ENCODE results near the gene PRDM11. TPM values are rescaled to one million over a fixed set of nuclear protein-coding genes. Genes with fewer than 3 reads are reported as not detected.
A peak's percentile ranks its signal among the peaks of the same experiment; 100 is the strongest.
"Not testable (repeated sequence)": the region's sequence is repeated elsewhere in the genome, so short reads cannot be mapped to it uniquely, and the experiment has no call there.

The PRDM11 gene
- total RNA-seq, 2 donors from 2014 or later, result 1.2 to 2.0 TPM

DNA sequence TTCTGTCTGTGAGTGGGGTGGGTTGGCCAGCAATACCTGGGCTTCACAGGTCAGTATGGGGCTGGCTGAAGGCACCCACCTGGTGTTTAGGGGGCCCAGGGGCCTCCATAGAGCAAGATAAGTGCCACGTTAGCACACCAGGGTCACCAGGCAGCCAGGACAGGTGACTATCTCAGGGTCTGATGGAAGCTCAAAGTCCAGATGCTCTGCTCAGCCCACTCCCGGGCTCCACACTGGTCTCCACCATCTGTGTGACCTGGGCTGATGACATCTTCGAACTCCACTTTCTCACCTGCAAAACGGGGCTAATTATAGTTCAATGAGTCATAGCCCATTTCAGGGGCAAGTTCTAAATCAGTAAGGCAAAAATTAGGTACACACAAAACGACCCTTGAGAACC is 39.4 kb upstream of the PRDM11 start:
- H3K27me3 Mint-ChIP-seq (ENCODE audit: low read depth), result peaks cover 17% of the 10 kb centered on the region
- no peak overlapping the region for H3K27ac Mint-ChIP-seq
- no peak for DNase-seq
- no peak overlapping the region for H3K4me3 Mint-ChIP-seq
- H3K4me1 Mint-ChIP-seq (ENCODE audit: low read depth), result peaks cover 14% of the 10 kb centered on the region
- ATAC-seq (replicated peaks in 1 of 2), result no peak
- no peaks in the 10 kb centered on the region for H3K9me3 Mint-ChIP-seq
- H3K36me3 Mint-ChIP-seq (ENCODE audit: insufficient read depth in 2 of 2), result no peaks in the 10 kb centered on the region

DNA sequence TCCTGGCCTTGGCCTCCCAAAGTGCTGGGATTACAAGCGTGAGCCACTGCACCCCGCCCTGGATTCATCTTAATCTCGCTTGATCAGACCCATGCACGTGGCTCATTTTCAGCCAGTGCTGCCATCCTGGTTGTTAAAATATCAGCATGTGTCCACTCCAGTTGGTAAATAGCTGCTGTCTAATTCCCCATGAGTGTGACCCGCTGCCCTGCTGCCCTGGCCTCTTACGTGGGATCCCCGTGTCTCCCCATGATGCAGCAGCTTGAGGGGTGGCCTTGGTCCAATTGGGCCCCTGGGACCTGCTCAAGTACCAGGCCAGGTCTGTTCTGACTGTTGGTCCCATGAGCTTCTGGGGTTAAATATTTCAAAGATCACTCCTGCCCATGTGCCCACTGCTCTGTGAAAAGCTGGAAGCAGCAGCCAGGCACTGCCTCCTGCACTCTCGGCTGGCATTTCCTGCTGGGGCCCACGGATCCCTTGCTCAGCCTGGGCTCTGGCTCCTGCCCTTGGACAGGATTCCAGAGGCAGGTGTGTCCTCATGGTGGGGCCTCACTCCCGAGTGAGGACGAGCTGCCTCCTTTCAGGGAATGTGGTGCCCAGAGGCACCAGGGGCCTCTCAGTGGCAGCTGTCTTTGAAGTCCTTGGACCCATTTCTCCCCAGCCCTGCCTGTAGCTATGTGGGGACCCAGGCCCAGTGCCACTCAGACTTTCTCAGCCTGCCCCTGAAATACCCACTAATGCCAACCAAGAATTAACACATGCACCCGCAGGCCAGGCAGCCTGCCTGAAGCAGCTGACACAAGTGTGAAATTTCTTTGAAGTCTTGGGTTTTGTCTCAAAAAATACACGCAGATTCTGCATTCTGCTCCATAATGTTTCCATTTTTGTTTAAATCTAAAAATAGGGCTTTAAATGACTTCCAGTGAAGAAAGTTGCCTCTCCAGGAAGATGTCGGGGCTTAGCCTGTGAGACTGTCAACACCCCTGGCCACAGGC is 38.1 kb upstream of the PRDM11 start:
- Mint-ChIP-seq H3K4me1 (ENCODE audit: low read depth) (peaks cover under 1% of the 10 kb centered on the region), H3K9me3 (no peaks in the 10 kb centered on the region), H3K27me3 (ENCODE audit: low read depth) (peaks cover 26% of the 10 kb centered on the region), H3K36me3 (ENCODE audit: insufficient read depth in 2 of 2) (no peaks in the 10 kb centered on the region), H3K4me3 (no peak overlapping the region), H3K27ac (no peak overlapping the region)
- DNase-seq (no peak), ATAC-seq (replicated peaks in 1 of 2) (no peak)

DNA sequence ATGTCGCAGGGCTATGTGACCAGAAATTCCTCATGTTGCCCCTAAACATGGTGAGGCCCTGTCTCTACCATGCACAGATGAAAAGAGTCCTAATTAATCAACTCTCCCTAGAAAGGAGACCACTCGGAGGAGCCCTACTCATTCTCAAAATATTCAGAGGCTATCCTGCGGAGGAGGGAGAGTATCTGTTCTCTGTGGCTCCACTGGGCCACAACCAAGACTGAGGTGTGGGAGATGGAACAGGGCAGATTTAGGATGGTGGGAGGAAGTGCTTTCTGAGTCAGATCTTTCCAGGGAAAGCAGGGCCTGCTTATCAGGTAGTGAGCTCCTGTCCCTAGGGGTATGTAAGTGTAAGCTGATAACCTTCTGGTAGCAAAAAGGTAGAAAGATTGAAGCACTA is 37.0 kb upstream of the PRDM11 start:
- H3K4me3 Mint-ChIP-seq, result no peak overlapping the region
- peaks cover 33% of the 10 kb centered on the region for H3K27me3 Mint-ChIP-seq (ENCODE audit: low read depth)
- no peak for DNase-seq
- H3K4me1 Mint-ChIP-seq (ENCODE audit: low read depth), result no peaks in the 10 kb centered on the region
- no peak for ATAC-seq (replicated peaks in 1 of 2)
- H3K9me3 Mint-ChIP-seq, result no peaks in the 10 kb centered on the region
- H3K36me3 Mint-ChIP-seq (ENCODE audit: insufficient read depth in 2 of 2), result no peaks in the 10 kb centered on the region
- no peak overlapping the region for H3K27ac Mint-ChIP-seq

DNA sequence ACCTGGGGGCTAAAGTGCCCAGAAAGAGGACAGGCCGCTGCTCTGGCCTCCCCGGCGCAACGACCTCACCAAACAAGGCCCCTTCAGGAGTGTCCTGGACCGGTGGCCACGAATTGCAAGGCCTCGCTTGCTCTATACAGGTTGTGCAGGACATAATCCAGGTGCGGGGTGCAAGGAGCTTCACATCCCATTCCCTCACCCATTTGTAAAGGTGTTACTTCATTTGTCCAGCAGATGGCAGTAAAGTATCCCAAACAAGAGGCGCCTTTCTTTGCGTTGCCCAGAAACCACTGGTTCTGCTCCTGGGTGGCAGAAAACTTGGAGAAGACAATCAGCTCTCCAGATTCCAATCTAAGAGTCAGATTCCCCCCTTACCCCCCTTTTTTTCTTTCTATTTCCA is 35.9 kb upstream of the PRDM11 start:
- ATAC-seq (replicated peaks in 1 of 2) (peak; percentile 53 to 55), DNase-seq (peak; percentile 32 to 50)
- H3K36me3 Mint-ChIP-seq (ENCODE audit: insufficient read depth in 2 of 2), result no peaks in the 10 kb centered on the region
- H3K27me3 Mint-ChIP-seq (ENCODE audit: low read depth), result peaks cover 38% of the 10 kb centered on the region
- H3K9me3 Mint-ChIP-seq, result no peaks in the 10 kb centered on the region
- no peaks in the 10 kb centered on the region for H3K4me1 Mint-ChIP-seq (ENCODE audit: low read depth)
- no peak overlapping the region for H3K27ac Mint-ChIP-seq
- no peak overlapping the region for H3K4me3 Mint-ChIP-seq

DNA sequence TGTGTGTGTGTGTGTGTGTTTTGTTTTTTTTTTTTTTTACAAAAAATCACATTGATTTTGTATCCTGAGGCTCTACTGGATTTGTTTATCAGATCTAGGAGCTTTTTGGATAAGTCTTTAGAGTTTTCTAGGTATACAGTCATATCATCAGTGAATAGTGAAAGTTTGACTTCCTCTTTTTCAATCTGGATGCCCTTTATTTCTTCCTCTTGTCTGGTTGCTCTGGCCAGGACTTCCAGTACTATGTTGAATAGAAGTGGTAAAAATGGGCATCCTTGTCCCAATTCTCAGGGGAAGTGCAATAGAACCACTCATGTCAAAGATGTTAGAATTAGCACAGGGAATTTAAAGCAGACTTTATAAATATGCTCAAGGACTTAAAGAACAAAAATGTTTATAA is 32.6 kb upstream of the PRDM11 start:
- no peak overlapping the region for H3K27ac Mint-ChIP-seq
- no peak overlapping the region for H3K4me3 Mint-ChIP-seq
- DNase-seq, result no peak
- H3K27me3 Mint-ChIP-seq (ENCODE audit: low read depth), result peaks cover 37% of the 10 kb centered on the region
- no peaks in the 10 kb centered on the region for H3K9me3 Mint-ChIP-seq
- H3K36me3 Mint-ChIP-seq (ENCODE audit: insufficient read depth in 2 of 2), result no peaks in the 10 kb centered on the region
- H3K4me1 Mint-ChIP-seq (ENCODE audit: low read depth), result no peaks in the 10 kb centered on the region
- ATAC-seq (replicated peaks in 1 of 2), result no peak

DNA sequence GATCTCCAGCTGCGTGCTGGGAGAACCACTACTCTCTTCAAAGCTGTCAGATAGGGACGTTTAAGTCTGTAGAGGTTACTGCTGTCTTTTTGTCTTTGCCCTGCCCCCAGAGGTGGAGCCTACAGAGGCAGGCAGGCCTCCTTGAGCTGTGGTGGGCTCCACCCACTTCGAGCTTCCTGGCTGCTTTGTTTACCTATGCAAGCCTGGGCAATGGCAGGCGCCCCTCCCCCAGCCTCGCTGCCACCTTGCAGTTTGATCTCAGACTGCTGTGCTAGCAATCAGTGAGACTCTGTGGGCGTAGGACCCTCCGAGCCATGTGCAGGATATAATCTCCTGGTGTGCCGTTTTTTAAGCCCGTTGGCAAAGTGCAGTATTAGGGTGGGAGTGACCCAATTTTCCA is 18.6 kb upstream of the PRDM11 start:
- DNase-seq; H3K4me3 Mint-ChIP-seq; ATAC-seq (replicated peaks in 1 of 2); H3K27ac Mint-ChIP-seq; H3K9me3 Mint-ChIP-seq; H3K4me1 Mint-ChIP-seq (ENCODE audit: low read depth); H3K36me3 Mint-ChIP-seq (ENCODE audit: insufficient read depth in 2 of 2): not testable (repeated sequence)
- peaks cover 33% of the 10 kb centered on the region for H3K27me3 Mint-ChIP-seq (ENCODE audit: low read depth)

DNA sequence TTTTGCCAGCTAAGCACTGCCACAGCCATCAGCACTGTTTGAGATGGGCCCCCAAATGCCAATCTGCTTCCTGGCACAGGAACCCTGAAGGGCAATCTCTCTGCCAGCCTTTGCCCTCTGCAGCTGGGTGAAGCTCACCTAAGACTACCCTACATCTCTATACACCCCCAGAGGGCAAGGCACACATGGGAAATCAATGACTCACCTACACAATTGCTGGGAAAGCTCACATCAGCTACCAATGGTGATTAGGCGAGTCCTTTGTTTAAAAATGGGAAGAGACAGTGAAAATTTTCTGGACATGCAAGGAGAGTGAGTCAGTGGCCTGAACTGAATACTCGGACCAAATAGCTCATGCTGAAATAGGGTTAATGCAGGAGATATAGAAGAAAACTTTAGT is 12.6 kb upstream of the PRDM11 start:
- DNase-seq (no peak), ATAC-seq (replicated peaks in 1 of 2) (no peak)
- Mint-ChIP-seq H3K4me3 (no peak overlapping the region), H3K27me3 (ENCODE audit: low read depth) (peaks cover 61% of the 10 kb centered on the region), H3K27ac (no peak overlapping the region), H3K4me1 (ENCODE audit: low read depth) (no peaks in the 10 kb centered on the region), H3K9me3 (no peaks in the 10 kb centered on the region), H3K36me3 (ENCODE audit: insufficient read depth in 2 of 2) (peaks cover 0 to 2% of the 10 kb centered on the region in 2 donors)

DNA sequence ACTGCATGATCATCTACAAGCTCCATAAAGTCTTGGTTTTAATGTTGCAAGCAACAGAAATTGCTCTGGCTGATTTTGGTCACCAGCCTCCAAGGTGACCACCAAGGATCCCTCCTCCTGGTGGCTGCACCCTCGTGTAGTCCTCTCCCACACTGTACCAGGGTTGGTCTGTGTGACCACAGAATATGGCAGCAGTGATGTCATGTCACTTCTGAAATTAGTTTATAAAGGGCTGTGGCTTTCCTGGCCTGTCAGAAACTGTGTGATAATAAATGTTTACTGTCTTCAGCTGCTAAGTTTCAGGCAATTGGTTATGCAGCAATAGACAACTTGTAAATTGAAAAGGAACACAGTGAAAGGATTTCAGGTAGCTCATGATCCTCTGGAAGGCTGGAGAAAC is 5.3 kb upstream of the PRDM11 start:
- peak overlapping the region; percentile 41 to 47 for H3K4me3 Mint-ChIP-seq
- H3K36me3 Mint-ChIP-seq (ENCODE audit: insufficient read depth in 2 of 2), result no peaks in the 10 kb centered on the region
- H3K27me3 Mint-ChIP-seq (ENCODE audit: low read depth), result peaks cover 50% of the 10 kb centered on the region
- ATAC-seq (replicated peaks in 1 of 2) (peak; percentile 95 to 96), DNase-seq (peak; percentile 70 to 75)
- H3K9me3 Mint-ChIP-seq, result no peaks in the 10 kb centered on the region
- H3K4me1 Mint-ChIP-seq (ENCODE audit: low read depth), result peaks cover 31% of the 10 kb centered on the region
- peak overlapping the region; percentile 71 for H3K27ac Mint-ChIP-seq

DNA sequence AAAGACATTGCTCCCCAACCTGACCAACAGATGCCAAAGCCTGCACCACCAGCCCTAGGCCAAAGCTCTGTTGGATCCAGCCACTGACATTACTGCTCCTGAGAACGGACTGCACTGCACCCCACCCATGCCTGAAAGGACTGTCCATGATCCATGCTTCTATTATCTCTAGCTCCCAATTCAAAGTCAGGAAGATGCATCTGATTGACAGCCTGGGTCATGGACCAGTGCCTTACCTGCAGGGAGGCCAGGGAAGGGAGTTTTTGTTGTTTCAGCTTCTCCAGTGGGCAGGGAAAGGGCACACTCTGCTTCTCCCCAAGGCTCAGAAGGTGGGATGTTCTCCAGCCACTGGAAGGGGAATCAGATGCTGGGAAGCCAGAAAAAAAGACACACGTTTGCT is 4.8 kb upstream of the PRDM11 start:
- Mint-ChIP-seq H3K9me3 (no peaks in the 10 kb centered on the region), H3K4me1 (ENCODE audit: low read depth) (peaks cover 31% of the 10 kb centered on the region), H3K4me3 (peak overlapping the region; percentile 41 to 47), H3K36me3 (ENCODE audit: insufficient read depth in 2 of 2) (no peaks in the 10 kb centered on the region), H3K27me3 (ENCODE audit: low read depth) (peaks cover 50% of the 10 kb centered on the region), H3K27ac (no peak overlapping the region)
- DNase-seq, result no peak
- ATAC-seq (replicated peaks in 1 of 2), result peak; percentile 45 to 49

DNA sequence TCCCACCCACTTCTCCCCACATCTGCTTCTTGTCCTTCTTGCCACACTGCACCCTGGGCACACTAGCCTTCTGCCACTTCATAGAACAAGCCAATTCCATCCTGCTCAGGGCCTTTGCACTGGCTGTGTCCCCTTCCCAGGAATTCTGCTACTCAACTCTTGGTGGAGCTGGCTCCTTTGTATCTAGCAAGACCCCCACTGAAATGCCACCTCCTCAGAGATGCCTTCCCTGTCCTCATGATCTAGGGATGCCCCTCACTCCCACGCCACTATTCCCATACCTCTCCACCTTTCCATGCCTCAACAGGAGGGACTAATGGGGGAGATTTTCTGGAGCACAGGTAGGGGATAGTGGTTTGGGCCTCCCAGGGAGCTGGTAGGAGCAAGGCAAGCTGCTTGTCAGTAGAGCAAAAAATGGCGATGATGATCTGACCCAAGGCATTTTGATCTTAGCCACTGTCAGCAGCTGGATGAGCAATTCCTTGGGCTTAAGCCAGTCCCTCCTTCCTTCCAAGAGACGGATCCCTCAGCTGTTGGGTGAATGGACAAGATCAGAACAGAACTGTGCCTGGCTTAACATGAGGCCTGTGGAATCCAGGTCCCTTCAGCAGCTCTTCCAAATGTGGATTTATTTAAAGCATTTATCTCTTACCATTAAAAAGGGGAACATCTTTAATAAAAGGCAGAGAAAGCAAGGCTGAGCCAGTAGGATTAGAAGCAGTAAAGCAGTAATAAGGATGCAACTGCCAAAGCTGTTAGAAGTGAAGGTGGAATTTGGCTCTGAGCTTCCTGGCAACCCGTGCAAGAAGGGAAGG is 4.0 kb upstream of the PRDM11 start:
- peak overlapping the region in 1 of 2 donors; percentile 10 for H3K4me3 Mint-ChIP-seq
- no peak for DNase-seq
- H3K36me3 Mint-ChIP-seq (ENCODE audit: insufficient read depth in 2 of 2), result no peaks in the 10 kb centered on the region
- H3K27me3 Mint-ChIP-seq (ENCODE audit: low read depth), result peaks cover 50% of the 10 kb centered on the region
- H3K9me3 Mint-ChIP-seq, result no peaks in the 10 kb centered on the region
- no peak for ATAC-seq (replicated peaks in 1 of 2)
- peaks cover 31% of the 10 kb centered on the region for H3K4me1 Mint-ChIP-seq (ENCODE audit: low read depth)
- no peak overlapping the region for H3K27ac Mint-ChIP-seq

DNA sequence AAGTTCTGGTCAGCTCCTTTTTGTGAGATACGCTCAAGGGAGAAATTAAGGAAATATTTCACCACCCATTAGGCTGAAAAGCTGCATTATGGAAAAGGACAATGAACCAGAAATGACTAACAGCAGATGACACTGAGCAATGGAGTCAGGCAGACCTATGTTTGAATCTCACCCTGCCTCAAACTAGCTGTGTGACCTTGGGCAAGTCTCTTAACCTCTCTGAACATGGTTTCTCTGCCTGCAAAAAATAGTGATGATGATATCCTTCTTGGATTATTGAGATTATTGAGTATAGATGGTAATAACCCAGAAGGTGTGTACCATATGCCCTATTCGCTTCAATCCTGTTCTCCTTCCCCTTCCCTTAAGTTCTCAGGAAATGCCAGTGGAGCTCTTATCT is 2.9 kb upstream of the PRDM11 start:
- Mint-ChIP-seq H3K27me3 (ENCODE audit: low read depth) (peaks cover 50% of the 10 kb centered on the region), H3K4me1 (ENCODE audit: low read depth) (peaks cover 34% of the 10 kb centered on the region), H3K36me3 (ENCODE audit: insufficient read depth in 2 of 2) (no peaks in the 10 kb centered on the region), H3K9me3 (no peaks in the 10 kb centered on the region), H3K4me3 (no peak overlapping the region), H3K27ac (no peak overlapping the region)
- no peak for ATAC-seq (replicated peaks in 1 of 2)
- DNase-seq, result no peak

DNA sequence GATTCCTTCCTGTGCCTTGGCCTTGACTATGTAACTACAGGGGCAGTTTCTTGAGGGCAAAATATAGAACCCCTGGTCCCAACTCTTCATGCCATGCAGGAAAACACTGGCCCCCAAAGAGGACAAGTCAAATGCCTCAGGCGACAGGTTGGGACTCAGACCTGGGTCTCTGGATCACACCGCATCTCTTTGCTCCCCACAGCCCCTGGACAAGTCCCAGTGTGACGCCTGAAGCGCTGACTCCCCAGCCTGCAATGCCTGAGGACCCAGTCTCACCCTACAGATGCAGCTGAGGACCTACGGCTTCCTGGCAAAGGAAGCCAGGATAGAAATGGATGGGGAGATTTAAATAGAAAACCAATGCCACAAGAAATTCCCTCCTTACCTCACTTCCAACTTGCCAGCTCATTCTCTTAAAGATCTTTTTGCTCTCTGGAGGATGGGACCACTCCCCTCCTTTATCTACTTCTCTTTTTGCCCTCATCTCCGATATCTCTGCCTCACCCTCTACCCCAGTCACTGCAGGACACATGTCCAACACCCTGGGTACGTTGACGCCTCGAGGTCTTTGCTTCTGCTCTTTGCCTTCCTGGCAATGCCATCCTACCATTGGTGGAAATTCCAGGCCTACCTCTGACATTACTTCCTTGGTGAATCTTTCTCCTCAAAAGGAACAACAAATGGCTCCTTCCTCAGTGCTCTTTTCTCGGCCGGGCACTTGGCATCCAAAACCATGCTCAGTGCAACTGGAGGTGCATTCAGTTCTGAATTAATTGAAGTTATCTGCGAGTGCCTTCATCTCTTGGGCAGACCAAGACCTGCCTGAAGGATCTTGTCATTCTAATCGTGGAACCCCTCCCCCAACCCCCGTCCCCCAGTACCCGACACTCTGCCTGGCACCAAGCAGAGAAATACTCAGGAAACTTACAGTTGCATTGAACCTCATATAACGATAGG is 2.0 kb upstream of the PRDM11 start:
- ATAC-seq (replicated peaks in 1 of 2) (no peak), DNase-seq (no peak)
- H3K27me3 Mint-ChIP-seq (ENCODE audit: low read depth), result peaks cover 46% of the 10 kb centered on the region
- H3K4me3 Mint-ChIP-seq, result no peak overlapping the region
- H3K4me1 Mint-ChIP-seq (ENCODE audit: low read depth), result peaks cover 41% of the 10 kb centered on the region
- H3K27ac Mint-ChIP-seq, result no peak overlapping the region
- peaks cover 0 to 4% of the 10 kb centered on the region in 2 donors for H3K36me3 Mint-ChIP-seq (ENCODE audit: insufficient read depth in 2 of 2)
- H3K9me3 Mint-ChIP-seq, result no peaks in the 10 kb centered on the region
